Left colon (tissue), 2 donors: ENCODE results near the gene IRF4. TPM values are rescaled to one million over a fixed set of nuclear protein-coding genes. Genes with fewer than 3 reads are reported as not detected.

Experiments used
- total RNA-seq, 2 donors: library from RNA; stranded (reverse); fragmentation: NEBNext Ultra II Directional; extraction: Animal tissue kit (Norgen Biotek cat#: 25700); gene quantifications; one replicate each; pipeline ENCODE4 v1.2.1, GENCODE V29; 2021
- donor health status: DM: no; HTN: no; CAD: no.
- donor health status: DM: yes; HTN: yes; CAD: no.

The IRF4 gene
- total RNA-seq, 2 donors from 2014 or later: 5.0 to 11.0 TPM

Other genes starting within 250 kb of the IRF4 start
- gene DUSP22, start 99.3 kb upstream of the IRF4 start, total RNA-seq: 10 to 100 TPM; 26.5 to 29.5 TPM